Astrocyte of the spinal cord (primary cell): ENCODE data around the gene NUDT9.
"Not testable (repeated sequence)": the region's sequence is repeated elsewhere in the genome, so short reads cannot be mapped to it uniquely, and the experiment has no call there.

ENCODE experiments used
- DNase-seq: peaks from one replicate; pipeline ENCODE4 v3.0.0; 2011; ENCODE audit warnings: low read depth, low spot score
- H3K4me3 ChIP-seq: 2 replicates; pipeline ENCODE4 v1.5.1; 2011; ENCODE audit warnings: low read depth, mild to moderate bottlenecking, low read length, moderate library complexity
- in situ Hi-C: cut with HindIII; loops from 2 replicates; pipeline ENCODE4 v1.10.0; 2017; ENCODE audit warnings: low sequenced_read_pairs
- TF ChIP-seq, protein P1 (sequence below): IDR thresholded peaks from 2 replicates; pipeline ENCODE4 v1.5.1; 2012; ENCODE audit warnings: low read depth, mild to moderate bottlenecking, low read length, inconsistent platforms

Gene NUDT9

DNA sequence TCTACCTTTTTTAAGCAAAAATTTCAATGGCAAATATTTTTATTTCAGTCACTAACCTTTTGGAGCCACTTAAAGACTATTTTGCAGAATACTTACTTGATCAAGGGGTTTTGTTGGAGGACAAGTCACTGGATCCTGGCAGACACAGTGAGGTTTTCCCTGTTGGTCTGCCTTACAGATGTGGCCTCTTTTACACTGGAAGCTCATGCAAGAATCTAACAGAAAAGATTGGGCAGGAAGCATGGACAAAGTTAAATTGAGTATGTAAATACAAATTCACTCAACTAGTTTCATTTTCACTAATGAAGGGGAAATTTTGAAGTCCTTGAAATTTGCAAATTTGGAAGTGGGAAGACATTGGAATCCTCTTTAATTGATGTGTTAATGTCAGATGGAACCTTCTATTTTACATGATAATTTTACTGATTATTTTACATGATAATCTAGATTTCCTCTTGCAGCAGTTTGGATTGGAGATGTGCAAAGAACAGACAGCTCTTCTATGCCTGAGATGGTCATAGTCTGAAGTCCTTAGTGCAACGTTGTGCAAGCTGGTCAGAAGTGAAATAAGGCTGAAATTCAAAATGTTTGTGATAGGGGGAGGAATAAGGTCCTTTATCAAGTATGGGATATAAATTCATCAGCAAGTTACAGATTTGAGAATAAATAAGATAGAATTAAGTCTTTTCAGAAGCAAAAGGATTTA, 68.4 kb downstream of the NUDT9 start:
- TF ChIP-seq, protein P1, sequence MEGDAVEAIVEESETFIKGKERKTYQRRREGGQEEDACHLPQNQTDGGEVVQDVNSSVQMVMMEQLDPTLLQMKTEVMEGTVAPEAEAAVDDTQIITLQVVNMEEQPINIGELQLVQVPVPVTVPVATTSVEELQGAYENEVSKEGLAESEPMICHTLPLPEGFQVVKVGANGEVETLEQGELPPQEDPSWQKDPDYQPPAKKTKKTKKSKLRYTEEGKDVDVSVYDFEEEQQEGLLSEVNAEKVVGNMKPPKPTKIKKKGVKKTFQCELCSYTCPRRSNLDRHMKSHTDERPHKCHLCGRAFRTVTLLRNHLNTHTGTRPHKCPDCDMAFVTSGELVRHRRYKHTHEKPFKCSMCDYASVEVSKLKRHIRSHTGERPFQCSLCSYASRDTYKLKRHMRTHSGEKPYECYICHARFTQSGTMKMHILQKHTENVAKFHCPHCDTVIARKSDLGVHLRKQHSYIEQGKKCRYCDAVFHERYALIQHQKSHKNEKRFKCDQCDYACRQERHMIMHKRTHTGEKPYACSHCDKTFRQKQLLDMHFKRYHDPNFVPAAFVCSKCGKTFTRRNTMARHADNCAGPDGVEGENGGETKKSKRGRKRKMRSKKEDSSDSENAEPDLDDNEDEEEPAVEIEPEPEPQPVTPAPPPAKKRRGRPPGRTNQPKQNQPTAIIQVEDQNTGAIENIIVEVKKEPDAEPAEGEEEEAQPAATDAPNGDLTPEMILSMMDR = no peak
- no peak overlapping the region for H3K4me3 ChIP-seq
- DNase-seq = no peak
- in situ Hi-C loops = no loop called here

DNA sequence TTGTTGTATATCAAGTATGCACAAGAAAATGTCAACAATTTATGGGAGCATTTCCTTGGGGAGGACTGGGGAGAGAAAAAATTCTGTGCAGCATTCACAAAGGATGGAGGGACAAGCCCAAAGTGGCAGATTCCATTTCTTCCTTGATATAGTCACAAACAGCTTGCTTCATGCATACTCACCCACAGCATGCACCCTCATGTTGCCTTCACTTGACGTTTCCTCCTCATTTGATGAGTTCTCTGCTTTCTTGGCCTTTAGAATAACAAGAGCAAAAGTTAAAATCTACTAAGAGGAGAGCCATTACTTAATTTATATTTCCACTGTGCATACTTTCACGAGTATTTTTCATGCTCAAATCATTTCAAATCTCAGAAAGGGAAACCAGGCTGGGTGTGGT, 69.1 kb downstream of the NUDT9 start:
- in situ Hi-C loops = no loop called here
- H3K4me3 ChIP-seq = no peak overlapping the region
- DNase-seq = no peak
- TF ChIP-seq, protein P1 = no peak

DNA sequence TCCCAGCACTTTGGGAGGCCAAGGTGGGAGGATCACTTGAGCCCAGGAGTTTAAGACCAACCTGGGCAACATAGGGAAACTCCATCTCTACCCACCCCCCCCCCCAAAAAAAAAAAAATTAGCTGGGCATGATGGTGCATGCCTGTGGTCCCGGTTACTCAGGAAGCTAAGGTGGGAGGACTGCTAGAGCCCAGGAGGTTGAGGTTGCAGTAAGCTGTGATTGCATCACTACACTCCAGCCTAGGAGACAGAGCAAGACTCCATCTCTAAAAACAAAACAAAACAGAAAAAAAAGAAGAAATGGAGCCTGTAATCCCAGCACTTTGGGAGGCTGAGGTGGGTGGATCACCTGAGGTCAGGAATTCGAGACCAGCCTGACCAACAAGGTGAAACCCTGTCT, 69.5 kb downstream of the NUDT9 start:
- in situ Hi-C loops, DNase-seq: not testable (repeated sequence)

DNA sequence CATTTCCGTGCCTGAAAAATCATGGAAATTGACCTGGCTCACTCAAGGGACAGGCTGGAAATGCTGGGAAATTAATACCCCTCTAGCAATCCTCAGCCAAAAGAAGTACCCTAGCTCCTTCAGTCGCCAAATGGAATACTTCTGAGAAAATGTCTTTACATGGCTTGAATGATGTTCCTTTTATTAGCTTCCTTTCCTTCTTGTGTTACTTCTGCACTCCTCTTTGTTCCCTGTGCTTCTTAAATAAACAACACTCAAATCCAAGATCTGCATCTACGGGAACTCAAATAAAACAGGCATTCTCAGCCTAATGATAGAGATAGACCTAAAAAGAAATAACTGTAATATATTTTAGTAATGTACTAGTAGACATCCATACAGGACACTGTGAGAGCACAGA, 70.7 kb downstream of the NUDT9 start:
- DNase-seq = no peak
- H3K4me3 ChIP-seq = no peak overlapping the region
- in situ Hi-C loops = no loop called here
- TF ChIP-seq, protein P1 = no peak

More for the DNA sequence above, 69.5 kb downstream of the NUDT9 start:
- not testable (repeated sequence) for H3K4me3 ChIP-seq

GRCh38 chr4:87497159-87497558, 74.8 kb downstream of the NUDT9 start:
- TF ChIP-seq, protein P1 = peak; percentile 41
- in situ Hi-C loops = no loop called here
- DNase-seq = no peak
- no peak overlapping the region for H3K4me3 ChIP-seq

- no peak for DNase-seq
- in situ Hi-C loops = no loop called here
- no peak overlapping the region for H3K4me3 ChIP-seq
- TF ChIP-seq, protein P1 = no peak
These were observed 75.2 kb downstream of the NUDT9 start for GRCh38 chr4:87497578-87497977.

DNA sequence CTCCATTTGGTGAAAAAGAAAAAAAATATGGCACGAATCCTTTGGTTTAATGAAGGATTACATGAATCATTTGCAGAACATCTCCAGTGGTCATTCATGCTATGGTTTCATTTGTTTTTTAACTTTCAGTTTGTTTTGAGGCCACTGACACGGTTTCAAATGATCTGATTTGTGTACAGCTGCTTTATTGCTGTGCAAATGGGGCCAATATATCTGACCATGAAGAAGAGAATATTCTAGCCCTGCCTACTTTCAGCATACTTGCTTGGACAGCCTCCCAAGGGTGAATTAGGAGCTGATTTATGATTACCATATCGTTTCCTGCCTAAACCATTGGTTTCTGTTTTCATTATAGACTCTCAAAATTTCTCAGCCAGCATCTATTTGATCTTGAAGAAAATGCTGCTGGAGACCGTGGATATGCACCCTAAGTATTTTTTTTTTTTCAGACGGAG, 76.1 kb downstream of the NUDT9 start:
- peak; percentile 50 for DNase-seq
- in situ Hi-C loops = no loop called here
- TF ChIP-seq, protein P1 = no peak
- H3K4me3 ChIP-seq = no peak overlapping the region
